NCI-H187 treated with DMSO at 0.1 percent for 48 hours (cell line): ENCODE measurements around the gene PROM1.

Experiments used
- DNase-seq: peaks from one replicate; lab custom pipeline; 2025; lab: John Stamatoyannopoulos, UW

The PROM1 gene

GRCh38 chr4:15944895-15945294 is 138.9 kb downstream of the PROM1 start:
- no peak for DNase-seq

- no peak for DNase-seq
Observed at GRCh38 chr4:15942283-15942682, 141.5 kb downstream of the PROM1 start.

DNA sequence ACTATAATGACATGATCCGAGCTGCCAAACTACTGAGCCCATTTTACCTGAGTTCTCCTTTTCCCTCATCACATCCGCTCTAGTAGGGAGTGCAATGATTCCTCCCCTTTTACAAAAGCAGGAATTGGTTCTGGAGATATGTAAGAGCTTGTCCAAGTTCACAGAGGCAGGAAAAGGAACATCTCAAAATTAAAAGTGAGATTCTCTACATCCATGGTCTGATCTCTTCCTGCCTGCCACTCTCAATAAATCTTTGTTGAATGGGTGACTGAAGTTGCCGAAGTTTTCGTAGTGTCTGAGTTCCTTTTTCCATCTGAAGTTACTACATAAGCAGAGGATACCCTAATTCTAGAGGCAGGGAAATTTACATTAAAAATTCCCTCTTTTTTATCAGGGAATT is 145.2 kb downstream of the PROM1 start, which contains the start of gene FGFBP1:
FGFBP1 (minus strand) TSS at position 101 of the 400 bp plus-strand sequence. CDS start 2,108 bp downstream, outside the sequence.
- no peak for DNase-seq

DNA sequence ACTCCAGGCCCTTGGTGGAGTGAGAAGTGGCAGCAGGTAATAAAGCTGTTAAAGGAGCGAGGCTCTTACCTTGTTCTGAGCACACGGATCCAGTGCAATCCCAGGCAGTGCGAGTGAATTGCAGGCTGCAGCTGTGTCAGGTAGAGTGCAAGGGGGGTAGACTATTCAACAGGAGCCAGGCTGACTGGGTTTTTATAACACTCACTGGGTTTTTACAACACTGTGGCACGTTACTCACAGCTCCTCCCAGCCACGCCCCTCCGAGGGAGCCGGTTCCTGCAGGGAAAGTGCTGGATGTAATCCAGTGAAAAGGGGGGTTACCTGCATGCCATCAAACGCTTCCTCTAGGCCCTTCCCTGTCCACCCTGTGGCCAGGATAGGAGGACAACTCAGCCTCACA is 145.6 kb downstream of the PROM1 start:
- DNase-seq = peak; percentile 80

- peak; percentile 93 for DNase-seq
Observed at GRCh38 chr4:15936495-15936894, 147.3 kb downstream of the PROM1 start.

DNA sequence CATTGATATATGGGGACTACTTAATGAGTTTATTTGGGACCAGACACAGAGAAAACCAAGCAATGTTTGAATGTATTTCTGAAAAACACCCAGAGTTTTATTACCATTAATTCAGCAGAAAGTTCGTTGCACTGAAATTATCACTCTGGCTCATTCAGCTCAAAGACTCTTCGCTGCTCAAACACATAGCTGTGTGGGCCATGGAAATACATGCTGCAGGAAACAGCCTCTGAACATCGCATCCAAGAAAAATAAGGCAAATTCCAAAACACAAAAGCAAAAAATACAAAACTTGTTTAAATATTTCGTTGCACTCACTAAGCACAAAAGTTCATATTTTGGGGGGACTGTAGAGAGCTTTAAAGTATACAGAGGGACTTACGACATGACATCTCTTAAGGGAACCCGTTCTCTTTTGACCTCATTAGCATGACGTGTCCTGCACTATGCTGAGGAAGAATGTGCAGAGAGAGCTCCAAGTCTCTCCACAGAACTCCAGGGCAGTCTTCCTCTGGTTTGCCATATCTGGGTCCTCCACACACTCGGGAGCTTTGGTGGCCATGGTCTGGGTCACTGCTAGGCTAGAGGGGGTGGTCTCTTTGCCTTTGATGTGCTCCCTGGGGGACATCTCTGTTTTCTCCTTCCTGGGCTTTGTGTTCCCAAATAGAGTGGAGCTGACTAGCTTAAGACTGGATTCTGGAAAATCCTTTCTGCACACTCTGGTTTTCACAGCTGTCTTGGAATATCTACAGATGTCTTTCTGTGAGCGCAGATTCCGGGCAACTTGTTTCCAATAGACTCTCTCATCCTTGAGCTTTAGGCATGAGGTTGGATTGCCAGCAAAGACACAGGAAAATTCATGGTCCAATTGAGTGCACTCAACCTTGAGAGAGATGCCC is 148.1 kb downstream of the PROM1 start:
- DNase-seq = peak; percentile 68

GRCh38 chr4:15934259-15934658 is 149.6 kb downstream of the PROM1 start:
- no peak for DNase-seq

DNA sequence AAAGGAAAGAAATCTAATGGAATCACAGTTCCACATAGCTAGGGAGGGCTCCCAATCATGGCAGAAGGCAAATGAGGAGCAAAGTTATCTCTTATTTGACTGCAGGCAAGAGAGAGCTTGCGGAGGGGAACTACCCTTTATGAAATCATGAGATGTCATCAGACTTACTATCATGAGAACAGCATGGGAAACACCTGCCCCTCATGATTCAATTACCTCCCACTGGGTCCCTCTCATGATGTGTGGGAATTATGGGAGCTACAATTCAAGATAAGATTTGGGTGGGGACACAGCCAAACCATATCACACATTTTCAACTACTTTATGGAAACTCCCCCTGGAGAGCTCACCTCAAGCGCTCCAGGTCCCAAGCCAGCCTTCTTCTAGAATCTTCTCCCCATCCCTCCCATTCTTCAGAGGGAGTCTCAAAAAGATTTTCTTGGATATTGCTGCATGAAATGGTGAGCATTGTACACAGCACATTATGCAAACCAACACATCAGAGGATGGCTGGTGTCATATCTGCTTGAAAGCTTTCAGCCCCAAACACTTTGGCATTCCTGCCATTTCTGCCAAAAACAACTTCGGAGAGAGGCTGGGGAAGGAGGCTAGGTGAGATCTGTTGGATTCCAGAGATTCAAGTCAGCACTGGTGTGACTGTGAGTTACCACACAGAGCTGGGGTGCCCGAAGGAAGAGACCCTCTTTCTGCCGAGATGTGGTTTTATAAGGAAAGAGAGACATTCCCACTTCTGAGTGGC is 152.2 kb downstream of the PROM1 start:
- DNase-seq = no peak

DNA sequence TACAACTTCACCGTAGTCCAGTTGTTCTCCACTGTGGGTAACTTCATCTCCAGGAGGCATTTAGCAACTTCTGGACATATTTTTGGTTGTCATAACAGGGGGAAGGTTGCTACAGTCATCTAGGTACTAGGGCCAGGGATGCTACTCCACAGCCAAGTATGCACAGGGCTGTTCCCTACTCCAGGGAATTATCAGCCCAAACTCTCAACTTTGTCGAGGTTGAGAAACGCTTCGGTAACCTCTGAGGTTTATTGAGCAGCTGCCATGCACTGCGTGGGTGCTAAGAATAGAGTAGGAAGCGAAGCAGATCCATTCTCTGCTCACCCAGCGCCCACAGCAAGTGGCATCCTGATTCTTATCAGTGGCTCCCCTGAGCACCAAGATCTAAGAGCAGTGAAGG is 153.5 kb downstream of the PROM1 start:
- DNase-seq = no peak

GRCh38 chr4:15929540-15929939 is 154.3 kb downstream of the PROM1 start:
- no peak for DNase-seq

DNA sequence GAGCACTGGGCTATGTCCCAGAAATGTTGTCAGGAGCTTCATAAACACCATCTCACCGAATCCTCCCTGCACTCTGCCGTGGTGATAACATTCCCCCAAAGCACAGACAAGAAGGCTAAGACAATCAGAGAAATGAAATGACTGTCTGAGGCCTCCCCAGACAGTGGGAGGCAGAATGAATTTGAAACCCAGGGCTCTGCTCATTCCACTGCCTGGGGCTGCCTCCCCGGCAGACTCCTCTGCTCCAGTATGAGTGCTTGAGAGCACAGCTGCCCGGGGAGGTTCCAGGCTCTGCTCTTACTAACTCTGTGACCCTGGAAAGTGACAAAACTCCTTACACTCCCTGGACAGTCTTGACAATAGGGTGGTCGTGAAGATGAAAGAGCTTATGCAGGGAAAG is 154.9 kb downstream of the PROM1 start:
- no peak for DNase-seq

DNA sequence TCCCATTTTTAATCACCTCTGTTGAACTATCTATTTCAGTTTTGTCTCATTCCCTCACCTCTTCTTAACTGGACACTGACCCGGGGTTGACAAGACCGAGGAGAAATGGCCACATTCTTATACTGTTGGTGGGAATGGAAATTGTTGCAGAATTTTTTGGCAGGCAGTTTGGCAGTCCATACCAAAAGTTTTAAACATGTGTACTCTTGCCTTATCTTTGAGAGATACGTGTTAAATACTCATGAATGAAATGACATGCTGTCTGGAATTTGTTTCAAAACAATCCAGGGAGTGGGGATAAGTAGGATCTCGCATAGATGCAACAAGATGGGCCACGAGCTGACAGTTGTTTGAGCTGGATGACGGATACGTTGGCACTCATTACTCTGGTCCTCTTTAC is 157.3 kb downstream of the PROM1 start:
- no peak for DNase-seq

DNA sequence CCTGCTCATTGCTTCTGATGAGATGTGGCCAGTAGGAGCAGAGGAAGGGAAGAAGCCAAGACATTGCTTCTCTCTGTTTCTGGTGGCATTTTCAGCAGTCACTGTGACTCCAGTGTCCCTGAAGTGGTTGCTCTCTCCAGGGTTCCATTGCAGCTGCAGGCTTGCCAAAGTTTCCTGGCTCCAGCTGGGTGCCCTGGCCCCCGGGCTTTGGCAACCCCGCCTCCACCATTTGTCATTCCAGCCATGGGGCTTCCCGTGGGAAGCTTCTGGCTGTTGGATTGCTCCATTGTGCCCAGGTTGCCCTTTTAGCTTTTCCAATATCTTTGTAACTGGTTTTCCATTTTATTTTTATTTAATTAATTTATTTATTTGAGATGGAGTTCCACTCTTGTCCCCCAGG is 158.0 kb downstream of the PROM1 start:
- no peak for DNase-seq

- no peak for DNase-seq
Observed at GRCh38 chr4:15921592-15921932, 162.3 kb downstream of the PROM1 start.

DNA sequence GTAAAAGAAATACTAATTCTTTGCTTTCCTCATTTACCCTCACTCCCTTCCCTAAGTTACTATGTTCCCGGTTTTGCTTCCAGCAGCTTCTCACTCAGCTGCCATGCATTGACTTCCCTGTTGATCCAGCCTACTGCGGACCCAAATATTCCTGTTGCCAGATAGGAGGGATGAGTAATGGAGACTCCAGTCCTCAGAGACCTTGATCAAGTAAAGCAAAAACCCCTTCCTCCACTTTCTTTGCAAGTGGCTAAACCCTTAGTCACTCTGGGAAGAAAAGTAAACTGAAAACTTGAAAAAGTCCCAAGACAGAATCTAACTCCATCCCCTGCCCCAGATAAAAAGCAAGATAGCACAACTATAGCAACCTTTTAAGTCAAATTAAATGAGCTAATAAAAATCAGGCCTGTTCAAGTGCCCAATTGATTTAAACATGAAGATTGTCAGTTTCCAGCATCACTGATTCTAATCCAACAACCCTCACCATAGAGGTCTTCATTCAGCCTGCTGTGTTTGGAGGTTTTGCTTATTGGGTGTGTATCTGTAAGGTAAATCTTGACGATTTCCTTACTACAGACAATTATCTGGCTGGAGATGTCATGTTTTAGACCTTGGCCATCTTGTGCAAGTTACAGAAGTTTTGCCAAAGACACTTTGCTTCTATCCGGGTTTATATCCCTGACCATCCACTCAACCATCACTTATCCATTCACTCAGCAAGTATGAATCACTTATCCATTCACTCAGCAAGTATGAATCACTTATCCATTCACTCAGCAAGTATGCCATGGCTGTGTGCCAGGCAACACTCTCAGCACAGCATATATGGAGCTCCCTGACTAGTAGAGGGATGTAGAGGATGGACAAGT is 162.9 kb downstream of the PROM1 start:
- no peak for DNase-seq

GRCh38 chr4:15918484-15919129 is 165.2 kb downstream of the PROM1 start:
- peak; percentile 33 for DNase-seq
